Kidney epithelial cell (primary cell): ENCODE data around the gene CPNE2. TPM values are rescaled to one million over a fixed set of nuclear protein-coding genes. Genes with fewer than 3 reads are reported as not detected.
"Not testable (repeated sequence)": the region's sequence is repeated elsewhere in the genome, so short reads cannot be mapped to it uniquely, and the experiment has no call there.

ENCODE experiments used
- DNase-seq: peaks from one replicate; pipeline ENCODE4 v3.0.0-alpha.2; 2010; ENCODE audit warnings: low read depth
- H3K27me3 ChIP-seq: 2 replicates; pipeline ENCODE4 v1.6.0; 2011; ENCODE audit warnings: low read length; ENCODE audit not compliant: control insufficient read depth, insufficient read depth
- H3K36me3 ChIP-seq: 2 replicates; pipeline ENCODE4 v1.5.1; 2011; ENCODE audit warnings: low read length; ENCODE audit not compliant: control insufficient read depth, insufficient read depth
- H3K4me3 ChIP-seq: 2 replicates; pipeline ENCODE4 v1.5.1; 2011; ENCODE audit warnings: low read depth, mild to moderate bottlenecking, control low read depth, low read length
- total RNA-seq: library from RNA; depleted of rRNA; stranded (reverse); fragments of >200 nt; gene quantifications from 2 replicates; pipeline ENCODE4 v1.2.3, GENCODE V29; 2015
- TF ChIP-seq, protein P1 (sequence below): IDR thresholded peaks from 2 replicates; pipeline ENCODE4 v1.5.1; 2011; ENCODE audit warnings: mild to moderate bottlenecking, moderate library complexity, low read length, control low read depth, inconsistent platforms; ENCODE audit not compliant: insufficient read depth, poor library complexity, severe bottlenecking

CPNE2 gene
- total RNA-seq, 1 donor from 2014 or later = 24.3 TPM

GRCh38 chr16:57188711-57189002 lies 96.3 kb downstream of the CPNE2 start:
- Histone ChIP-seq H3K27me3 (no peaks in the 10 kb centered on the region), H3K4me3 (no peak overlapping the region), H3K36me3 (no peaks in the 10 kb centered on the region)
- TF ChIP-seq, protein P1, sequence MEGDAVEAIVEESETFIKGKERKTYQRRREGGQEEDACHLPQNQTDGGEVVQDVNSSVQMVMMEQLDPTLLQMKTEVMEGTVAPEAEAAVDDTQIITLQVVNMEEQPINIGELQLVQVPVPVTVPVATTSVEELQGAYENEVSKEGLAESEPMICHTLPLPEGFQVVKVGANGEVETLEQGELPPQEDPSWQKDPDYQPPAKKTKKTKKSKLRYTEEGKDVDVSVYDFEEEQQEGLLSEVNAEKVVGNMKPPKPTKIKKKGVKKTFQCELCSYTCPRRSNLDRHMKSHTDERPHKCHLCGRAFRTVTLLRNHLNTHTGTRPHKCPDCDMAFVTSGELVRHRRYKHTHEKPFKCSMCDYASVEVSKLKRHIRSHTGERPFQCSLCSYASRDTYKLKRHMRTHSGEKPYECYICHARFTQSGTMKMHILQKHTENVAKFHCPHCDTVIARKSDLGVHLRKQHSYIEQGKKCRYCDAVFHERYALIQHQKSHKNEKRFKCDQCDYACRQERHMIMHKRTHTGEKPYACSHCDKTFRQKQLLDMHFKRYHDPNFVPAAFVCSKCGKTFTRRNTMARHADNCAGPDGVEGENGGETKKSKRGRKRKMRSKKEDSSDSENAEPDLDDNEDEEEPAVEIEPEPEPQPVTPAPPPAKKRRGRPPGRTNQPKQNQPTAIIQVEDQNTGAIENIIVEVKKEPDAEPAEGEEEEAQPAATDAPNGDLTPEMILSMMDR = no peak
- DNase-seq = no peak

DNA sequence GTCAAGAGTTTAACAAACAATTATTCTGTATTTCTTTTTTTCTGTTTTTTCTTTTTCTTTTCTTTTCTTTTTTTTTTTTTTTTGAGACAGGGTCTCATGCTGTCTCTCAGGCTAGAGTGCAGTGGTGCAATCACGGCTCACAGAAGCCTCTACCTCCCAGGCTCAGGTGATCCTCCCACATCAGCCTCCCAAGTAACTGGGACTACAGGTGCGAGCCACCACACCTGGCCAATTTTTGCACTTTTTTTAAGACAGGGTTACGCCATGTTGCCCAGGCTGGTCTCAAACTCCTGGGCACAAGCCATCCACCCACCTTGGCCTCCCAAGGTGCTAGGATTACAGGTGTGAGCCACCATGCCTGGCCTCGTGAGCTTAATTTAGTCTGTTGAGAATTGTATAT lies 97.1 kb downstream of the CPNE2 start:
- not testable (repeated sequence) for DNase-seq, H3K27me3 ChIP-seq, H3K4me3 ChIP-seq, H3K36me3 ChIP-seq

GRCh38 chr16:57190136-57190535 lies 97.8 kb downstream of the CPNE2 start:
- no peak overlapping the region for H3K4me3 ChIP-seq
- H3K27me3 ChIP-seq = no peaks in the 10 kb centered on the region
- DNase-seq = no peak
- TF ChIP-seq, protein P1 = no peak
- no peaks in the 10 kb centered on the region for H3K36me3 ChIP-seq

- Histone ChIP-seq H3K36me3 (no peaks in the 10 kb centered on the region), H3K4me3 (no peak overlapping the region), H3K27me3 (no peaks in the 10 kb centered on the region)
- TF ChIP-seq, protein P1 = no peak
- DNase-seq = no peak
Measured at GRCh38 chr16:57191056-57191571, 98.7 kb downstream of the CPNE2 start.

- DNase-seq = no peak
- Histone ChIP-seq H3K27me3 (no peaks in the 10 kb centered on the region), H3K36me3 (no peaks in the 10 kb centered on the region), H3K4me3 (no peak overlapping the region)
- TF ChIP-seq, protein P1 = no peak
Measured at GRCh38 chr16:57192146-57192545, 99.8 kb downstream of the CPNE2 start.

- H3K27me3 ChIP-seq = no peaks in the 10 kb centered on the region
- H3K4me3 ChIP-seq = no peak overlapping the region
- peak; percentile 21 for DNase-seq
- H3K36me3 ChIP-seq = no peaks in the 10 kb centered on the region
- TF ChIP-seq, protein P1 = no peak
Measured at GRCh38 chr16:57192720-57193486, 100.5 kb downstream of the CPNE2 start.
